D721Med (cell line): Measurements from ENCODE around the gene DNAH2.

Source experiments
- DNase-seq: peaks from one replicate; pipeline ENCODE4 v3.0.0; 2011; ENCODE audit warnings: low spot score; ENCODE audit not compliant: insufficient read length
- FAIRE-seq: peaks from 2 replicates; lab custom pipeline; 2011; peaks lifted over from hg19 to GRCh38; lab: Jason Lieb, UNC
- CTCF ChIP-seq: IDR thresholded peaks from 2 replicates; pipeline ENCODE4 v1.5.1; 2012; ENCODE audit warnings: mild to moderate bottlenecking, control low read depth; ENCODE audit not compliant: insufficient read depth; ENCODE audit errors: missing control alignments

The DNAH2 gene

GRCh38 chr17:7834542-7834956, 117.0 kb downstream of the DNAH2 start:
- DNase-seq (no peak), FAIRE-seq (no peak)
- TF ChIP-seq CTCF = no peak

GRCh38 chr17:7834957-7835813, 117.6 kb downstream of the DNAH2 start:
- DNase-seq (peak; percentile 62), FAIRE-seq (no peak)
- peak; percentile 58 for TF ChIP-seq CTCF

- DNase-seq (no peak), FAIRE-seq (no peak)
- TF ChIP-seq CTCF = no peak
Measured at GRCh38 chr17:7835814-7836595, 118.5 kb downstream of the DNAH2 start.

- no peak for TF ChIP-seq CTCF
- FAIRE-seq (peak; percentile 80), DNase-seq (no peak)
Measured at GRCh38 chr17:7836596-7837407, 119.3 kb downstream of the DNAH2 start.

GRCh38 chr17:7837408-7838088, 120.0 kb downstream of the DNAH2 start:
- FAIRE-seq (no peak), DNase-seq (no peak)
- no peak for TF ChIP-seq CTCF
